GM18526 (cell line): ENCODE results near the gene CDC42EP1.

Experiments used
- POLR2A ChIP-seq: IDR thresholded peaks from 3 replicates; pipeline ENCODE4 v1.6.1; 2011; ENCODE audit not compliant: insufficient read length; ENCODE audit errors: extremely low read depth

CDC42EP1 gene

GRCh38 chr22:37566903-37567798 lies 6.9 kb downstream of the CDC42EP1 start:
- no peak for TF ChIP-seq POLR2A

- no peak for TF ChIP-seq POLR2A
Measured at GRCh38 chr22:37568012-37568411, 7.7 kb downstream of the CDC42EP1 start.

GRCh38 chr22:37568448-37569008 lies 8.2 kb downstream of the CDC42EP1 start:
- TF ChIP-seq POLR2A = no peak

GRCh38 chr22:37569009-37569920 lies 9.0 kb downstream of the CDC42EP1 start:
- TF ChIP-seq POLR2A = no peak

- TF ChIP-seq POLR2A = no peak
Measured at GRCh38 chr22:37569921-37570660, 9.8 kb downstream of the CDC42EP1 start.

- no peak for TF ChIP-seq POLR2A
Measured at GRCh38 chr22:37570661-37570976, 10.3 kb downstream of the CDC42EP1 start.

- no peak for TF ChIP-seq POLR2A
Measured at GRCh38 chr22:37571258-37571991, 11.1 kb downstream of the CDC42EP1 start.

- TF ChIP-seq POLR2A = no peak
Measured at GRCh38 chr22:37571992-37572373, 11.7 kb downstream of the CDC42EP1 start.

GRCh38 chr22:37575490-37576003 lies 15.3 kb downstream of the CDC42EP1 start:
- TF ChIP-seq POLR2A = no peak

GRCh38 chr22:37578002-37578401 lies 17.7 kb downstream of the CDC42EP1 start:
- no peak for TF ChIP-seq POLR2A

GRCh38 chr22:37581504-37581903 lies 21.2 kb downstream of the CDC42EP1 start:
- no peak for TF ChIP-seq POLR2A

GRCh38 chr22:37582526-37582925 lies 22.2 kb downstream of the CDC42EP1 start:
- no peak for TF ChIP-seq POLR2A

GRCh38 chr22:37588546-37589215 lies 28.4 kb downstream of the CDC42EP1 start:
- TF ChIP-seq POLR2A = no peak

- no peak for TF ChIP-seq POLR2A
Measured at GRCh38 chr22:37589636-37590035, 29.4 kb downstream of the CDC42EP1 start.
